CD4-positive, alpha-beta T cell treated with Interleukin-12 subunit alpha and Interleukin-12 subunit beta, for 1 hour (primary cell): ENCODE data around the gene CYS1.

Experiments
- DNase-seq: peaks from one replicate; pipeline ENCODE4 v3.0.0-alpha.2; 2020

The CYS1 gene

GRCh38 chr2:10071176-10071575 is 9.0 kb downstream of the CYS1 start:
- no peak for DNase-seq

DNA sequence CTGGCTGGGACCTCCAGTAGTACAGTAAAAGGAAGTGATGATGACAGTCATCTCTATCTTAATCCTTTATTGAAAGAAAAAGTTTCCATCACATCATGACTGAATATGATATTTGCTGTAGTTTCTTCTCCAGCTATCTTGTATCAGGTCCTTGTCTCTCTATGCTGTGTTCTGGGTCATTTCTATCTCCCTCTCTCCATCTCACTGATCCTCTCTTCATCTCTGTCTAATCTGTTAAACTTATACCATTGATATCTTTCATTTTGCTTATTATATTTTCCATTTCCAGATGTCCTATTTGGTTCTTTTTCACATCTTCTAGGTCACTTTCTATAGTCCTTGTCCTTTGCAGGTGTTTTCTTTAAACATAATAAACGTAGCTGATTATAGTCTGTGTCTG is 12.3 kb downstream of the CYS1 start:
- no peak for DNase-seq

GRCh38 chr2:10067330-10067729 is 12.9 kb downstream of the CYS1 start:
- DNase-seq, result no peak

DNA sequence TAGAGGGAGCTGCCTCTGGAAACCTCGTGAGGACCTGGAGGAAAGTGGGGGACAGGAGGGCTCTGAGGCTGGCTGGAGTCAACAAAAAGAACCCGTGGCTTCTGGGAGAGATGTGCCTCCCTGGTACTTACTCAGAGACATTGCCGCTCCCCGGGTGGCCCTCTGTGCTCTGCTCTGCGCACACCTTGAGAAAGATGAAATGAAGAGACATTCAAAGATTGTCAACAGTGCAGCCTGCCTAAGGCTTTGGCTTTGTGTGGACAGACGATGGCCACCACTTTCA is 14.5 kb downstream of the CYS1 start:
- DNase-seq, result no peak

GRCh38 chr2:10064932-10065772 is 15.1 kb downstream of the CYS1 start:
- no peak for DNase-seq

DNA sequence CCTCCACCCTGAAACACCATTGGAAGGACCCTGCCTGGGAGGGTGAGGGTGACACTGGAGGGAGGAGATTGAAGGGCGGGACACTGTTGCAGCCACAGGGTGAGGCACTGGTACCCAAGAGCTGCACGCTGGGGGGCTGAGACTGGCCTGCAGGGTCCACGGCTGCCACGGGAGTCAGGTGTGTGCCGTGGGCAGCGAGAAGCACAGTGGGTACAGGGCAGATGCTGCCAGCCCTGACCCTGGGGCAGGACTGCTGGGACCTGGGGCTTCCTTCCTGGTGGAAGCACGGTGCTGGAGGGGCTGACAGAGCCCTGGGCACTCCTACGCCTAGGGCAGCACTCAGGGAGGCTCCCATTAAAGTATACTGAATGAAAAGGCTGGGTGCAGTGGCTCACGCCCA is 16.6 kb downstream of the CYS1 start:
- DNase-seq, result no peak

DNA sequence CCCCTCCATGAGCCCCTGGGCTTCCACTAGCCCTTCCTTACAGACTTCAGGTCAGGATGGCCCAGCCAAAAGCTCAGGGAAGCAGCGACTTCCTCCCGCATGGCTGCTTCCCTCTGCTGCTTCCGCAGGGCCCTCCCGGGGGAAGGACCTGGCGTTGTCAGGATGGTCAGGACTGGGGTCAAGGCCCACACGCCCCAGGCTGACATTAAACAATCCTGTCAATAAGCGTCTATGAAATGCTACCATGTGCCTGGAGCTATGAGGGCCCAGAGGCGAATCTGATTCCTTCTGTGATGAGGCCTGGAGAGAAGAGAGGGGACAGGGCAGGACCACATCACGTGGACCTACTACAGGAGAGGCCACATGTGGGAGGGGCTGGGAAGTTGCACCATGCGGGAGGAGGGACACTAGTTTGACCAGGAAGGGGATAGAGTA is 17.3 kb downstream of the CYS1 start:
- no peak for DNase-seq

DNA sequence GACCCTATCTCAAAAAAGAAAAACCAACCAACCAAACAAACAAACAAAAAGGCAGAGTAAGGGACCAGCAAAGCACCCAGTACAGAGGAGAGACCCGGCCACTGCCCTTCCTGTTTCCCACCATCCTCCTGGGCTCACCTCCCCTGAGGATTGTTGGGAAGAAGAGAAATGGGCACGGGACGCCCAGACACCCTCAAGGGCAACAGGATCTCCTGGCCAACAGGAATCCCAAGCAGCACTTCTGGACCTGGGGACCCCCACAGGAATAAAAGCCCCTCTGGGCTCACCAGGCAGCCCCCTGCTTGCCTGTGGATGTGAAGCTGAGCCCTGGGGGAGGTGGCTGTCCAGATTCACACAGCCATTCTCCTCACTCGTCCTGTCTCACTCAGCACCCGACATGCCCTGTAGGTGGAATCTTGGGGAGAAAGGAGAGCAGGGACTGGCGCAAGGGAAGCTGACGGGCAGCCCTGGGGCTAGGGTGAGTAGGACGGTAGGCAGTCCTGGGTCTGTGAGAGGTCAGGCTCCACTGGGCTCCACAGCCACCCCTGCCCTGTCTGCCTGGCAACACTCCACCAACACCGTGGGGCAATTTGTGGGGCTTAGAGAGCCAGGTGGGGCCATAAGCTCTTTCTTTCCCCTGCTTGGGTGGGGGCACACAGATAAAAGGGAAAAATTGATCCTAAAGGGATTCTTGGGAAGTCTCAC is 18.8 kb downstream of the CYS1 start:
- DNase-seq, result no peak

- DNase-seq, result no peak
Observed at GRCh38 chr2:10059552-10060335, 20.5 kb downstream of the CYS1 start.

DNA sequence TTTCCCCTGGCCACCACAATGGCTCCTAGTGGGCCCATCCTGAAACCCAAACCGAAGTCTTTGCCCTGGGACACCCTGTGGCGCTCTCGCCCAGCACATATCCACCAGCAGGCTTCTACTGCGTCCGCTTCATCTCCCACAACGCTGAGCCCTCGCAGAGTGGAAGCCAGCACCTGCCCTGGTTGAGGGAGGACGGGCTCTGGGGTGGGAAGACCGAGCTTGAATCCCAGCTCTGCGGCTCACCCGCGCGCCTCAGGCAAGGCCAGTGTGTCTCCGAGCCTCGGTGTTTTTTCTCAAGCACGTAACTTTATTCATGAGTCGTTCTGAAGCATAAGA is 21.2 kb downstream of the CYS1 start:
- DNase-seq, result no peak

DNA sequence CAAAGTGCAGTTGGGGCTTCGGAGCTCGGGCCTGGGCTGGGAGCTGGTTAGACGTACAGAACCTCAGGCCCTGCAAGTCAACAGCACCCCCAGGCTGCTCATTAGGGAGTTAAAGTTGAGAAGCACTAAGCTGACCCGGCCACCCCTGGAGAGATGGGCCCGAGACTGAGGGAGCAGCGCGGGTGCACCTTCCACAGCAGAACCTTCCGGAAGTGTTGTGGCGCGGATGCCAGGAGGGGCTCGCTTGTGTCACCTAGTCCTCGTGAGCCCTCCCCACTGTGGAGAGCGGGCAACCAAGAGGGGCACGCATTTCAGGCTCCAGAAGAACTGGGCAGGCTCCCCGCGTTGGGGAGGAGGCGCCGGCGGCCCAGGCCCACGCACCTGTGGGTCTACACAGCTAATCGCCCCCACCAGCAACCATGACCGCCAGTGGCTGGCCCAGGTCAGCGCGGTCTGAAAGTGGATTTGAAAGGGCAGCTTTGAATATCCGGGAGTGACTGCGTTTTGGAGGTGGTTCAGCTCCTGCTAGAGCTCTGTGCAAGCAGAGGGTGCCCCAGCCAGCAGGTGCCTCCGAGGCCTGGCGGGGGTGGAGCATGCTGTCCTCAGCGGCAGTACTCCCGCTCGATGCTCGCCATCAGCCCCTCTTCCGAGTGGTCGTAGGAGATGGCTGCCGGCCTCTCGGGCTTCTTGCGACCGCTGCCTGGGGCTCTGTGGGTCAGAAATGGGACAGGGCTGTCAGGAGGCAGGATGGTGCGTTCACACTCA is 21.8 kb downstream of the CYS1 start:
- DNase-seq, result no peak

- no peak for DNase-seq
Observed at GRCh38 chr2:10057231-10058107, 22.7 kb downstream of the CYS1 start.

- no peak for DNase-seq
Observed at GRCh38 chr2:10056439-10056838, 23.8 kb downstream of the CYS1 start.

DNA sequence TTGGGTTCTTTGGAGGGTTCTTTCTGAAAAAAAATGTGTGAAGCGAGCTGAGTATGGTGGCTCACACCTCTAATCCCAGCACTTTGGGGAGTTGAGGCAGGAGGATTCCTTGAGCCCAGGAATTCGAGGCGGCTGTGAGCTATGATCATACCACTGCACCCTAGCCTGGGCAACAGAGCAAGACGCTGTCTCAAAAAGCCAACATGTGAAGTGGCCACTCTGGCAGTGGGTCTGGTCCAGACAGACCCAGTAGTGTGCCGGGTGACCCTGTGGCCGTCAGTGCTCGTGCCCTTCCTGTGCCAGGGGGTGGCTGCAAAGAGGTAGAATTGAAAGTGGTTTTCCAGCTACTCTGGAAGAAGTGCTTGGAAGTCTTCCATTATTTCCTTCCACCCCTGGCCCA is 25.2 kb downstream of the CYS1 start:
- no peak for DNase-seq

GRCh38 chr2:10054424-10054823 is 25.8 kb downstream of the CYS1 start:
- DNase-seq, result no peak

- no peak for DNase-seq
Observed at GRCh38 chr2:10053351-10053750, 26.9 kb downstream of the CYS1 start.

DNA sequence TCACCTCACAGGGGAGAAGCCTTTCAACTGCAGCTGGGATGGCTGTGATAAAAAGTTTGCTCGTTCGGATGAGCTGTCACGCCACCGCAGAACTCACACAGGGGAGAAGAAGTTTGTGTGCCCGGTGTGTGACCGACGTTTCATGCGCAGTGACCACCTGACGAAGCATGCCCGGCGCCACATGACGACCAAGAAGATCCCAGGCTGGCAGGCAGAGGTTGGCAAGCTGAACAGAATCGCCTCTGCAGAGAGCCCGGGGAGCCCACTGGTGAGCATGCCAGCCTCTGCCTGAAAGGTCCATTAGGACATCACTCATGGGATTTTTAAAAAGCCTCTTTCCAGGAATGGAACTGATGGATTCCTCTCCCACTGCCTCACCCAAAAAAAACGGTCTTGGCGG is 28.0 kb downstream of the CYS1 start:
- no peak for DNase-seq

DNA sequence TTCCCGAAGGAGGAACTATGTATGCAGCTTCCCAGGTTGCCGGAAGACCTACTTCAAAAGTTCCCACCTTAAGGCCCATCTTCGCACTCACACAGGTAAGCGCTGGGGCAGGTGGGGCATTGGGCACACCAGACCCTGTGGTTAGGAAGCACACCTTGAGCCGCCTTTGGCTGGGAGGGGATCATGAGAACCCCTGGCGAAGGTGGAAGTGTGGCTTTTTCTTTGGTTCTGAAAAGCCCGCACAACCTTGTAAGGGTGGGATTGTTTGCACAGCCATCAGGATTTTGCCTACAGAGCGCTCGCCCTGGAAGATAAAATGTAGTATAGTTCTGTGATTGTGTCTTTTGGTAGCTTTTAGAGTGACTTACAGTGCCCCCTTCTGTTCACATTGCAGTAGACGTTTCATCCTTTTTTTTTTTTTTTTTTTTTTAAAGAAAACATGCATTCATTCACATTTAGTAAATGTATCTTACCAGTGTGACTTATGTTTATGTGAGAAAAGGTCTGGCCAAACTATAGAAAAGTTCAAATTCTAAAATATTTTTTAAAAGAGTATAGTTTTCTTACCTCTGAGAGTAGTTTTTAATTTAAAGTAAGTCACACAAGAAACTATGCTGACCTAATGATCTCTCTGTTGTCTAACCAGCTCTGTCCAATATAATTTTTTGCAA is 31.6 kb downstream of the CYS1 start:
- peak; percentile 70 for DNase-seq

DNA sequence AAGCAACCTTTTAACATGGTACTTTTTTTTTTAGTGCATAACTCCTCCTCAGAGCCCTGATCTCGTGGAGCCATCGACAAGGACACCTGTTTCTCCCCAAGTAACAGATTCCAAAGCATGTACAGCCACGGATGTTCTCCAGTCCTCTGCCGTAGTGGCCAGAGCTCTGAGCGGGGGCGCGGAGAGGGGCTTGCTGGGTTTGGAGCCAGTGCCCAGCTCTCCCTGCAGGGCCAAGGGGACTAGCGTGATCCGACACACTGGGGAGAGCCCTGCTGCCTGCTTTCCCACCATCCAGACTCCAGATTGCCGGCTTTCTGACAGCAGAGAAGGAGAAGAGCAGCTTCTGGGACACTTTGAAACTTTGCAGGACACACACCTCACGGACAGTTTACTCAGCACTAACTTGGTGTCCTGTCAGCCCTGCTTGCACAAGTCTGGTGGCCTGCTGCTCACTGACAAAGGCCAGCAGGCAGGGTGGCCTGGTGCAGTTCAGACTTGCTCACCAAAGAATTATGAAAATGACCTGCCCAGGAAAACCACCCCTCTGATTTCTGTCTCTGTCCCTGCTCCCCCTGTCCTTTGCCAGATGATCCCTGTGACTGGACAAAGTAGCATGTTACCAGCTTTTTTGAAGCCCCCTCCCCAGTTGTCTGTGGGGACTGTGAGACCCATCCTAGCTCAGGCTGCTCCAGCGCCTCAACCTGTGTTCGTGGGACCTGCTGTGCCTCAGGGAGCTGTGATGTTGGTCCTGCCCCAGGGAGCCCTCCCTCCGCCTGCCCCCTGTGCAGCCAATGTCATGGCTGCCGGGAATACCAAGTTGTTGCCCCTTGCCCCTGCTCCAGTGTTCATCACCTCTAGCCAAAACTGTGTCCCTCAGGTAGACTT is 32.4 kb downstream of the CYS1 start:
- DNase-seq, result no peak

DNA sequence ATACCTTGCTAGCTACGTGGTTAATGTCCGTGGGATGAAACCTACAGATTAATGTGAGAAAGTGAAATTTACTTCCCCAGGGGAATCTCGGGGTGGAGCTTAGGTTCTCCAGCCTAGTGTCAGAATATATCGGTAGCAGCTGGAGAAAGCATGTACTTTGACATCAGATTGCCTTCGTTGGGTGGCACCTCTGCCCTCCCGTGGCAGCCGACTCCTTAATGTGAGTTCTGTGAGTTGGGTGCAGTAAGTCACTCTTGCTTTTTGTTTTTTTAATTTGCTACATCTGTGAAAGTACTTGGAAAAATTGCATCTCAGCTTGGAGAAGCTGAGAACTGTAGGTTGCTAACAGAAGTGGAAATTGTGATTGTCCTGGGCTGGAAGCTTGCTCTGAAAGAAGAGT is 33.3 kb downstream of the CYS1 start:
- DNase-seq, result no peak
